GM12874 (cell line): ENCODE results near the gene MSS51.

Experiments used
- TF ChIP-seq, protein P1 (sequence below): IDR thresholded peaks from 2 replicates; pipeline ENCODE4 v1.5.1; 2011; ENCODE audit warnings: low read depth, mild to moderate bottlenecking, control low read depth, low read length, moderate library complexity; ENCODE audit not compliant: insufficient read depth

Gene MSS51

DNA sequence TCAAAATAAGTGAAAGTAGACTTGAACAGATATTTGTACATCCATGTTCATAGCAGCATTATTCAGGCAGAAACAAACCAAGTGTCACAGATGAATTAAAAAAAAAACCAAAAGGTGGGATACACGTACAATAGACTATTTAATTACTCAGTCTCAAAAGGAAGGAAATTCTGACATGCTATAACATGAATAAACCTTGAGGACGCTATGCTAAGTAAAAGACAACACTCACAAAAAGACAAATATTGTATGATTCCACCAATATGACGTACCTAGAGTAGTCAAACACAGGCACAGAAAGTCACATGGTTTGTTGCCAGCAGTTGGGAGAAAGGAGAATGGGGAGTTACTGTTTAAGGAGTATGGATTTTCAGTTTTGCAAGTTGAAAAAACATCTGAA is 56.7 kb downstream of the MSS51 start:
- TF ChIP-seq, protein P1, sequence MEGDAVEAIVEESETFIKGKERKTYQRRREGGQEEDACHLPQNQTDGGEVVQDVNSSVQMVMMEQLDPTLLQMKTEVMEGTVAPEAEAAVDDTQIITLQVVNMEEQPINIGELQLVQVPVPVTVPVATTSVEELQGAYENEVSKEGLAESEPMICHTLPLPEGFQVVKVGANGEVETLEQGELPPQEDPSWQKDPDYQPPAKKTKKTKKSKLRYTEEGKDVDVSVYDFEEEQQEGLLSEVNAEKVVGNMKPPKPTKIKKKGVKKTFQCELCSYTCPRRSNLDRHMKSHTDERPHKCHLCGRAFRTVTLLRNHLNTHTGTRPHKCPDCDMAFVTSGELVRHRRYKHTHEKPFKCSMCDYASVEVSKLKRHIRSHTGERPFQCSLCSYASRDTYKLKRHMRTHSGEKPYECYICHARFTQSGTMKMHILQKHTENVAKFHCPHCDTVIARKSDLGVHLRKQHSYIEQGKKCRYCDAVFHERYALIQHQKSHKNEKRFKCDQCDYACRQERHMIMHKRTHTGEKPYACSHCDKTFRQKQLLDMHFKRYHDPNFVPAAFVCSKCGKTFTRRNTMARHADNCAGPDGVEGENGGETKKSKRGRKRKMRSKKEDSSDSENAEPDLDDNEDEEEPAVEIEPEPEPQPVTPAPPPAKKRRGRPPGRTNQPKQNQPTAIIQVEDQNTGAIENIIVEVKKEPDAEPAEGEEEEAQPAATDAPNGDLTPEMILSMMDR = no peak
